PC-3 (cell line): Measurements from ENCODE around the gene RFXANK.

Source experiments
- CTCF ChIP-seq: fragments of 300-600 bp; sonication (generic); conservative IDR thresholded peaks from 2 replicates; pipeline ENCODE4 v1.5.1; 2017; ENCODE audit warnings: antibody characterized with exemption, low read depth, mild to moderate bottlenecking, low read length
- EZH2 ChIP-seq: fragments of 300-600 bp; sonication (generic); IDR thresholded peaks from one replicate; pipeline ENCODE4 v1.6.1; 2017; ENCODE audit warnings: antibody characterized with exemption, mild to moderate bottlenecking, low read length; ENCODE audit not compliant: unreplicated experiment

- no peak for TF ChIP-seq EZH2
- no peak for TF ChIP-seq CTCF
These were observed 42.3 kb downstream of the RFXANK start for GRCh38 chr19:19234220-19234816.
